Glutamatergic neuron (in vitro differentiated cells): Measurements from ENCODE around the gene CREB5. TPM values are rescaled to one million over a fixed set of nuclear protein-coding genes. Genes with fewer than 3 reads are reported as not detected.
A peak's percentile ranks its signal among the peaks of the same experiment; 100 is the strongest.

Source experiments
- DNase-seq: peaks from one replicate; pipeline ENCODE4 v3.0.0; 2022
- H3K27ac Mint-ChIP-seq: one replicate; pipeline ENCODE4 v1.8.0; 2020; ENCODE audit warnings: mild to moderate bottlenecking, mixed read lengths, inconsistent platforms; ENCODE audit not compliant: unreplicated experiment
- H3K27me3 Mint-ChIP-seq: one replicate; pipeline ENCODE4 v1.8.0; 2020; ENCODE audit warnings: mild to moderate bottlenecking, moderate library complexity, mixed read lengths, inconsistent platforms; ENCODE audit not compliant: unreplicated experiment
- H3K36me3 Mint-ChIP-seq: one replicate; pipeline ENCODE4 v1.8.0; 2020; ENCODE audit warnings: mild to moderate bottlenecking, mixed read lengths, inconsistent platforms; ENCODE audit not compliant: unreplicated experiment
- H3K4me1 Mint-ChIP-seq: one replicate; pipeline ENCODE4 v1.8.0; 2020; ENCODE audit warnings: mild to moderate bottlenecking, low read depth, mixed read lengths, inconsistent platforms; ENCODE audit not compliant: unreplicated experiment
- H3K4me3 Mint-ChIP-seq: one replicate; pipeline ENCODE4 v1.8.0; 2020; ENCODE audit warnings: mild to moderate bottlenecking, mixed read lengths, inconsistent platforms; ENCODE audit not compliant: unreplicated experiment
- H3K9me3 Mint-ChIP-seq: one replicate; pipeline ENCODE4 v1.8.0; 2020; ENCODE audit warnings: mild to moderate bottlenecking, moderate library complexity, mixed read lengths, inconsistent platforms; ENCODE audit not compliant: unreplicated experiment
- CTCF ChIP-seq: fragments of 200-600 bp; sonication (generic); IDR thresholded peaks from one replicate; pipeline ENCODE4 v1.5.0; 2021; ENCODE audit not compliant: partially characterized antibody, unreplicated experiment
- total RNA-seq: library from RNA; stranded (reverse); fragmentation: NEBNext Ultra II Directional; extraction: Animal tissue kit (Norgen Biotek cat#: 25700); gene quantifications from one replicate; pipeline ENCODE4 v1.2.1, GENCODE V29; 2021; ENCODE audit not compliant: unreplicated experiment

The CREB5 gene
- total RNA-seq, 1 donor from 2014 or later: 50.4 TPM

DNA sequence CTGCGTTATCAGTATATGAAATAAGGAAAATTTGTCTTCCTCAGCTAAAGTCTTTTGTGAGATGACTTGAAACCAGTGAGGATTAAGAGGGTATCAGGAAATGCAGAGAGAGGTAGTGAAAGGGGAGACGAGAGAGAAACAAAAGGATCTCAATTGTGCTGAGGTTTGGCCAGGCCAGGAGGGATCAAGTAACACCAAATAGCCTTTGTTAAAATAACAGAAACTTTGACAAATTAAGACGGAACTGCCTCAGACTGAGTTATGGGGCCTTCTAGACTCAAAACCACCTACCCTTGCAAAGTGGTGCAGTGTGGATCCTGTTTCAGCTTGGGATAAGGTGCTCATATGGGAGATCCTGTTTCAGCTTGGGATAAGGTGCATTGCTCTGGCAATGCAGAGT lies 263.1 kb downstream of the CREB5 start:
- Mint-ChIP-seq H3K9me3 (no peaks in the 10 kb centered on the region), H3K4me1 (peaks cover 8% of the 10 kb centered on the region), H3K36me3 (no peaks in the 10 kb centered on the region), H3K27ac (no peak overlapping the region), H3K27me3 (no peaks in the 10 kb centered on the region), H3K4me3 (no peak overlapping the region)
- DNase-seq: no peak
- no peak for TF ChIP-seq CTCF

DNA sequence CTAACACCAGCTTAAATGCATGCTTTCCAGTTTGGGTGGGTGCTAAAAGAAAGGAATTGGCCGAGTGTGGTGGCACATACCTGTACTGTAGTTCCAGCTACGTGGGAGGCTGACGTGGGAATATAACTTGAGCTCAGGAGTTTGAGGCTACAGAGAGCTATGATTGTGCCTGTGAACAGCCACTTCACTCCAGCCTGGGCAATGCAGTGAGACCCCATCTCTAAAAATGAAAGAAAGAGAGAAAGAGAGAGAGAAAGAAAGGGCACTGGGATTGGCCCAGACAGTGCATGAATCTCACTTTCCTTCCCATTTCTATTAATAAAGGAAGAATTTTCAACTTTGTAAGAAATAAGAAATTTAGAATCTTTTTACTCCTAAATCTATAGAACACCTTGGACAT lies 265.4 kb downstream of the CREB5 start:
- Mint-ChIP-seq H3K4me1 (peaks cover 6% of the 10 kb centered on the region), H3K9me3 (no peaks in the 10 kb centered on the region), H3K36me3 (no peaks in the 10 kb centered on the region), H3K4me3 (no peak overlapping the region), H3K27me3 (no peaks in the 10 kb centered on the region), H3K27ac (no peak overlapping the region)
- DNase-seq: no peak
- TF ChIP-seq CTCF: no peak

- Mint-ChIP-seq H3K27ac (no peak overlapping the region), H3K9me3 (no peaks in the 10 kb centered on the region), H3K27me3 (peaks cover 3% of the 10 kb centered on the region), H3K4me1 (peaks cover 10% of the 10 kb centered on the region), H3K4me3 (no peak overlapping the region), H3K36me3 (no peaks in the 10 kb centered on the region)
- no peak for TF ChIP-seq CTCF
- no peak for DNase-seq
These were observed 266.2 kb downstream of the CREB5 start for GRCh38 chr7:28678431-28678965.

DNA sequence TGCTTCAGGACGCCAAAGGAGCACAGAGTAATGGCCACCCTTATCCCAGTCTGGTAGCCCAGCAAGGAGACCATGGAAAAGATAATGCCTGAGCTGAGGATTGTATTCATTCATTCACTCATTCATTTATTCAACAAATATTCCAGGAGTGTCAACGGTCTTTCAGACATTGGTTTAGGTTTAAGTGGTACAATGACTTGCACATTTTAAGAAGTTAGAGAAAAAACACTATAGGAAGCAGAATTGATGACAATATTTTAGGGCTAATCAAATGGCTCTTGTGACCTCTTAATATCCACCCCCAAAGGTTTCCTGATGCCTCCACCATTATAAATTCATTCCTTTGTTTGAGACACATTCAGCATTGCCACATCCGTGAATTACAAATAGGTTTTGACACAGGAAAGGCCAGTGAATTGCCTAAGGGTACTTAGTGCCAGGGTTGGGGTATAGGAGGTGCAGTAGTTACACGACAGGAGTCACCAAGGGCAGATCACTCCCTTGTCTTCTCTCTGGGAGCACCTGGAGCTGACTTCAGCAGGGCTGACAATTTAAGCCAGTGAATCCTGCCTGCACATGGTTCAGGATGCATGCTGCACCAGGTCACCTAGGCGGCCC lies 269.5 kb downstream of the CREB5 start:
- H3K27me3 Mint-ChIP-seq: peaks cover 3% of the 10 kb centered on the region
- H3K27ac Mint-ChIP-seq: peak overlapping the region; percentile 55
- peaks cover 19% of the 10 kb centered on the region for H3K4me1 Mint-ChIP-seq
- H3K9me3 Mint-ChIP-seq: peaks cover 5% of the 10 kb centered on the region
- no peak for TF ChIP-seq CTCF
- H3K4me3 Mint-ChIP-seq: no peak overlapping the region
- no peaks in the 10 kb centered on the region for H3K36me3 Mint-ChIP-seq
- no peak for DNase-seq

GRCh38 chr7:28682801-28683200 lies 270.5 kb downstream of the CREB5 start:
- Mint-ChIP-seq H3K4me1 (peaks cover 19% of the 10 kb centered on the region), H3K9me3 (peaks cover 5% of the 10 kb centered on the region), H3K4me3 (no peak overlapping the region), H3K36me3 (no peaks in the 10 kb centered on the region), H3K27me3 (peaks cover 3% of the 10 kb centered on the region), H3K27ac (no peak overlapping the region)
- TF ChIP-seq CTCF: no peak
- DNase-seq: no peak
